Liver (tissue), 9 donors: ENCODE results near the gene KIF7. TPM values are rescaled to one million over a fixed set of nuclear protein-coding genes. Genes with fewer than 3 reads are reported as not detected.

Experiments
- DNase-seq: peaks from one replicate; pipeline ENCODE4 v3.0.0-alpha.2; 2017; ENCODE audit warnings: low spot score
- H3K27ac ChIP-seq, 2 donors: one replicate each; pipeline ENCODE4 v1.7.0; 2013; ENCODE audit warnings: inconsistent platforms in 2 of 2, low read length in 2 of 2, control low read depth in 1 of 2, low read depth in 1 of 2, mild to moderate bottlenecking in 1 of 2
- H3K27me3 ChIP-seq, 4 donors: one replicate each; pipeline versions ENCODE4 v1.6.1 to v1.7.0; 2013; ENCODE audit warnings: low read length in 3 of 4, inconsistent platforms in 1 of 4, mild to moderate bottlenecking in 1 of 4, moderate library complexity in 1 of 4; ENCODE audit not compliant: control insufficient read depth in 4 of 4, insufficient read depth in 4 of 4
- H3K36me3 ChIP-seq, 4 donors: one replicate each; pipeline versions ENCODE4 v1.6.1 to v1.7.0; 2013; ENCODE audit warnings: low read length in 3 of 4, mild to moderate bottlenecking in 3 of 4, low read depth in 1 of 4, moderate library complexity in 1 of 4; ENCODE audit not compliant: control insufficient read depth in 4 of 4, insufficient read depth in 3 of 4
- H3K4me1 ChIP-seq, 4 donors: one replicate each; pipeline versions ENCODE4 v1.6.1 to v1.7.0; 2013; ENCODE audit warnings: low read length in 3 of 4, mild to moderate bottlenecking in 3 of 4, moderate library complexity in 1 of 4; ENCODE audit not compliant: control insufficient read depth in 4 of 4, insufficient read depth in 4 of 4
- H3K4me3 ChIP-seq, 3 donors: one replicate each; pipeline versions ENCODE4 v1.6.1 to v1.7.0; 2013; ENCODE audit warnings: low read length in 3 of 3, control low read depth in 1 of 3, low read depth in 1 of 3, mild to moderate bottlenecking in 1 of 3
- H3K9ac ChIP-seq, 2 donors: one replicate each; pipeline ENCODE4 v1.7.0; 2013; ENCODE audit warnings: low read length in 2 of 2, mild to moderate bottlenecking in 2 of 2, moderate library complexity in 2 of 2, control low read depth in 1 of 2, low read depth in 1 of 2
- H3K9me3 ChIP-seq, 4 donors: one replicate each; pipeline versions ENCODE4 v1.6.1 to v1.7.0; 2013; ENCODE audit warnings: low read length in 3 of 4; ENCODE audit not compliant: control insufficient read depth in 4 of 4
- EGR1 ChIP-seq, 2 donors: IDR thresholded peaks; 2 replicates each; pipeline ENCODE4 v1.6.1; 2016 to 2018; ENCODE audit warnings: antibody characterized with exemption in 2 of 2, low read depth in 2 of 2
- FOXA1 ChIP-seq: IDR thresholded peaks from 2 replicates; pipeline ENCODE4 v1.6.1; 2016; ENCODE audit warnings: antibody characterized with exemption
- FOXA2 ChIP-seq: IDR thresholded peaks from 2 replicates; pipeline ENCODE4 v1.6.1; 2016; ENCODE audit warnings: antibody characterized with exemption
- GABPA ChIP-seq, 2 donors: IDR thresholded peaks in 1 of 2; conservative IDR thresholded peaks in 1 of 2; 2 replicates each; pipeline ENCODE4 v1.6.1; 2016; ENCODE audit warnings: antibody characterized with exemption in 2 of 2, mild to moderate bottlenecking in 1 of 2, moderate library complexity in 1 of 2
- HNF4A ChIP-seq, 2 donors: conservative IDR thresholded peaks; 2 replicates each; pipeline ENCODE4 v1.6.1; 2016; ENCODE audit warnings: antibody characterized with exemption in 2 of 2, mild to moderate bottlenecking in 2 of 2
- JUND ChIP-seq, 2 donors: IDR thresholded peaks; 2 replicates each; pipeline ENCODE4 v1.6.1; 2016; ENCODE audit warnings: antibody characterized with exemption in 2 of 2
- NR2F2 ChIP-seq: IDR thresholded peaks from 2 replicates; pipeline ENCODE4 v1.6.1; 2016; ENCODE audit warnings: antibody characterized with exemption
- RXRA ChIP-seq, 2 donors: IDR thresholded peaks; 2 replicates each; pipeline ENCODE4 v1.6.1; 2017 to 2018; ENCODE audit warnings: antibody characterized with exemption in 2 of 2, mild to moderate bottlenecking in 1 of 2
- TAF1 ChIP-seq: conservative IDR thresholded peaks from 2 replicates; pipeline ENCODE4 v1.6.1; 2016; ENCODE audit warnings: antibody characterized with exemption, mild to moderate bottlenecking
- YY1 ChIP-seq: IDR thresholded peaks from 2 replicates; pipeline ENCODE4 v1.6.1; 2016; ENCODE audit warnings: antibody characterized with exemption, mild to moderate bottlenecking
- WGBS: extraction: QIAGEN DNeasy Blood & Tissue Kit; methylation state at CpG from one replicate; pipeline ENCODE4 v1.1.7; 2013; 5-methylcytosine and 5-hydroxymethylcytosine counted together
- polyA plus RNA-seq, 2 donors: library from polyadenylated mRNA; stranded (reverse) in 1 of 2; unstranded in 1 of 2; fragments of 200-250 nt in 1 of 2; fragments of >200 nt in 1 of 2; fragmentation: Nextera tagmentation in 1 of 2; extraction: Ambion mirVana in 1 of 2; gene quantifications; one replicate each; pipeline versions ENCODE4 v1.2.1 to v1.2.3, GENCODE V29; 2013 to 2015
- total RNA-seq, 2 donors: library from RNA; depleted of rRNA; stranded (reverse); fragments of >200 nt; gene quantifications; one replicate each; pipeline ENCODE4 v1.2.3, GENCODE V29; 2014
- TF ChIP-seq, protein P1 (sequence below): fragments of 150-350 bp; IDR thresholded peaks from 2 replicates; pipeline ENCODE4 v1.5.1; 2017; ENCODE audit warnings: improper control_type of control experiment, low read depth, low read length; ENCODE audit not compliant: missing input control
- TF ChIP-seq, protein P2 (sequence below): IDR thresholded peaks from 2 replicates; pipeline ENCODE4 v1.6.1; 2016; ENCODE audit warnings: antibody characterized with exemption
- TF ChIP-seq, protein P3 (sequence below): IDR thresholded peaks from 2 replicates; pipeline ENCODE4 v1.6.1; 2016; ENCODE audit warnings: antibody characterized with exemption
- TF ChIP-seq, protein P4 (sequence below): IDR thresholded peaks from 2 replicates; pipeline ENCODE4 v1.6.1; 2016; ENCODE audit warnings: antibody characterized with exemption
- TF ChIP-seq, protein P5 (sequence below): IDR thresholded peaks from 2 replicates; pipeline ENCODE4 v1.6.1; 2016; ENCODE audit warnings: antibody characterized with exemption, mild to moderate bottlenecking
- donor health status: healthy.
- donor health status: healthy.
- donor health status: healthy.
- donor health status: healthy.
- donor health status: healthy.

KIF7 gene
- total and polyA plus RNA-seq, 4 donors, result 0.04 to 1.3 (median 0.72) TPM

DNA sequence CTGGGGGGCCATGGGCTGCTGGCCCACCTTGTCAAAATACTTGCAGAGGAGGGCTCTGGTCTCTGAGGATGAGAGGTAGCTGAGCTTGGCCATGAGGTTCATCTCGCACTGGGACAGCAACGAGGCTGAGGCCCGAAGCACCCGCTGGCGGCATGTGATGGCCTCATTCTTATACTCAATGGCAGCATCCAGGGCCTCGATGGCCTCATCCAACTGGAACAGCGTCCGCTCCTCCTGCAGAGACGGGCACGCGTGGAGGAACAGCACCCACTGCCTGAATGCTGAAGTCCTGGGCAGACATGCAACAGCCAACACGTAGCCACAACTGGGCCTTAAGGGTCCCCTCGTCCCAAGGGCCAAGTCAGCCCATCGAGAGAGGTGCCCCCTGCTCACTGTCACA lies 25.0 kb downstream of the KIF7 start:
- H3K9me3 ChIP-seq, result no peaks in the 10 kb centered on the region
- no peak overlapping the region for H3K4me3 ChIP-seq
- H3K9ac ChIP-seq, result no peak overlapping the region
- no peak overlapping the region for H3K27ac ChIP-seq
- no peaks in the 10 kb centered on the region for H3K36me3 ChIP-seq
- H3K27me3 ChIP-seq, result no peaks in the 10 kb centered on the region
- no peaks in the 10 kb centered on the region for H3K4me1 ChIP-seq
- no peak for TF ChIP-seq JUND (IDR thresholded peaks at IDR 0.05)
- TF ChIP-seq, protein P1, sequence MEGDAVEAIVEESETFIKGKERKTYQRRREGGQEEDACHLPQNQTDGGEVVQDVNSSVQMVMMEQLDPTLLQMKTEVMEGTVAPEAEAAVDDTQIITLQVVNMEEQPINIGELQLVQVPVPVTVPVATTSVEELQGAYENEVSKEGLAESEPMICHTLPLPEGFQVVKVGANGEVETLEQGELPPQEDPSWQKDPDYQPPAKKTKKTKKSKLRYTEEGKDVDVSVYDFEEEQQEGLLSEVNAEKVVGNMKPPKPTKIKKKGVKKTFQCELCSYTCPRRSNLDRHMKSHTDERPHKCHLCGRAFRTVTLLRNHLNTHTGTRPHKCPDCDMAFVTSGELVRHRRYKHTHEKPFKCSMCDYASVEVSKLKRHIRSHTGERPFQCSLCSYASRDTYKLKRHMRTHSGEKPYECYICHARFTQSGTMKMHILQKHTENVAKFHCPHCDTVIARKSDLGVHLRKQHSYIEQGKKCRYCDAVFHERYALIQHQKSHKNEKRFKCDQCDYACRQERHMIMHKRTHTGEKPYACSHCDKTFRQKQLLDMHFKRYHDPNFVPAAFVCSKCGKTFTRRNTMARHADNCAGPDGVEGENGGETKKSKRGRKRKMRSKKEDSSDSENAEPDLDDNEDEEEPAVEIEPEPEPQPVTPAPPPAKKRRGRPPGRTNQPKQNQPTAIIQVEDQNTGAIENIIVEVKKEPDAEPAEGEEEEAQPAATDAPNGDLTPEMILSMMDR, result no peak
- TF ChIP-seq GABPA (IDR thresholded peaks at IDR 0.05 in 1 of 2, conservative IDR thresholded peaks at IDR 0.05 in 1 of 2), result no peak
- no peak for TF ChIP-seq NR2F2
- TF ChIP-seq, protein P2, sequence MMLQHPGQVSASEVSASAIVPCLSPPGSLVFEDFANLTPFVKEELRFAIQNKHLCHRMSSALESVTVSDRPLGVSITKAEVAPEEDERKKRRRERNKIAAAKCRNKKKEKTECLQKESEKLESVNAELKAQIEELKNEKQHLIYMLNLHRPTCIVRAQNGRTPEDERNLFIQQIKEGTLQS, result no peak
- no peak for TF ChIP-seq RXRA (IDR thresholded peaks at IDR 0.05)
- TF ChIP-seq FOXA2, result no peak
- no peak for TF ChIP-seq EGR1 (IDR thresholded peaks at IDR 0.05; ENCODE audit: low read depth in 2 of 2)
- no peak for TF ChIP-seq YY1
- no peak for DNase-seq
- WGBS, result 95% methylated on average over 14 of the region's 14 CpGs

DNA sequence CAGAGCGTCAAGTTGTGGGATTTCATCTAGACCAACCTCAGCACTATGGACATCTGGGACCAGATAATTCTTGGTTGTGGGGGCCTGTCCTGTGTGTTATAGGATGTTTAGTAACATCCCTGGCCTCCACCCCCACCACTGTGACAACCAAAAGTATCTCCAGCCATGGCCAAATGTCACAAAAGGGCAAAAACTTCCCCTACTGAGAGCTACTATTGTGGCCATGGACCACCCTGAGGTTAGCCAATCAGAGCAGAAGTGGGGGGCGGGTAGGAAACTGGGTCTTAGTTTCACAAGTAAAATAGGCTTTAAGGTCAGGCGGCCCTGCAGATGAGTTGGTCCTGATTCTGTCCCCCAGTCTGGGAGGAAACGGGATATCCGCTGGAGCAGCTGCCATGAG lies 25.4 kb downstream of the KIF7 start:
- H3K4me1 ChIP-seq, result no peaks in the 10 kb centered on the region
- TF ChIP-seq RXRA (IDR thresholded peaks at IDR 0.05), result no peak
- TF ChIP-seq, protein P3, sequence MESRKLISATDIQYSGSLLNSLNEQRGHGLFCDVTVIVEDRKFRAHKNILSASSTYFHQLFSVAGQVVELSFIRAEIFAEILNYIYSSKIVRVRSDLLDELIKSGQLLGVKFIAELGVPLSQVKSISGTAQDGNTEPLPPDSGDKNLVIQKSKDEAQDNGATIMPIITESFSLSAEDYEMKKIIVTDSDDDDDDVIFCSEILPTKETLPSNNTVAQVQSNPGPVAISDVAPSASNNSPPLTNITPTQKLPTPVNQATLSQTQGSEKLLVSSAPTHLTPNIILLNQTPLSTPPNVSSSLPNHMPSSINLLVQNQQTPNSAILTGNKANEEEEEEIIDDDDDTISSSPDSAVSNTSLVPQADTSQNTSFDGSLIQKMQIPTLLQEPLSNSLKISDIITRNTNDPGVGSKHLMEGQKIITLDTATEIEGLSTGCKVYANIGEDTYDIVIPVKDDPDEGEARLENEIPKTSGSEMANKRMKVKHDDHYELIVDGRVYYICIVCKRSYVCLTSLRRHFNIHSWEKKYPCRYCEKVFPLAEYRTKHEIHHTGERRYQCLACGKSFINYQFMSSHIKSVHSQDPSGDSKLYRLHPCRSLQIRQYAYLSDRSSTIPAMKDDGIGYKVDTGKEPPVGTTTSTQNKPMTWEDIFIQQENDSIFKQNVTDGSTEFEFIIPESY, result no peak
- no peak for TF ChIP-seq TAF1
- TF ChIP-seq EGR1 (IDR thresholded peaks at IDR 0.05; ENCODE audit: low read depth in 2 of 2), result no peak

DNA sequence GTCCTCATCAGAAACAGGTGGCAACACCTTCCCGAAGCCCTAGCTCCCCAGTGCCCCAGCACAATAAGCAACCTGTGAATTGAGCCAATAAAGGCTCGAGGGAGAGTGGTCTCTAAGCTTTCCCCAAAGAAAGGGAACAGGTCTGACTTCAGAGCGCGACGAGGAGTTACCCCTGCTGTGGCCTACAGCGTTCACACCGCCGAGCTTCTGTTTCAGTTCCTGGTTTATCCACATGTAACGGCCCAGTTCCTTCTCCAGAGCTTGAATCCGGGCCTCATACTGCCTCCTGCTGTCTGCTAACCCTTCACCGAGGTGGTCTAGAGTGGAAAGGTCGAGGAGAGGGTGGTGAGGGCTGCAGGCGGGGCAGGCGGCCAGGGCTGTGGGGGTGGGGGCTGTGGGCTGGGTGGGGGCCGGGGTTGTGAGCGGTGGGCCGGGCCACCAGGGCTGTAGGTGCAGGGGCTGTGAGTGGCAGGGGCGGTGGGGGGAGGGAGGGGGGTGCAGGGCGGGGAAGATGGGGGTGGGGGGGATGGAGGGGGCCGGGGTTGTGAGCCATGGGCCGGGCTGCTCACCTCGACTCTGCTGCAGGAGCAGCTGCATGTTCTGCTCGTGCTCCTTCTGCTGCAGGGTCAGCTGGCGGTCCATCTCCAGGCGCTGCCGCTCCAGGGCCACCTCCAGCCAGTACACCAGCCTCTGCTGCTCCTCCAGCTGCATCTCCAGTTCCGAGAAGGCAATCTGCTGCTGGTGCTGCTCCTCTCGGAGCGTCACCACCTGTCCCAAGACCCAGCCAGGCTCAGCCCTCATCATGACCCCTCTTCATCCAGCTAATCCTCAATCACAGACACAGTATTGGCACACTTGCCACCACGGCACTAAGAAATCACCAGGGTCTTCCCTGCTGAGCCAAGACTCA lies 26.2 kb downstream of the KIF7 start:
- 94% methylated on average over 30 of the region's 30 CpGs for WGBS
- Histone ChIP-seq H3K27me3 (no peaks in the 10 kb centered on the region), H3K36me3 (no peaks in the 10 kb centered on the region), H3K9me3 (no peaks in the 10 kb centered on the region), H3K4me3 (no peak overlapping the region), H3K9ac (no peak overlapping the region), H3K4me1 (no peaks in the 10 kb centered on the region), H3K27ac (no peak overlapping the region)
- DNase-seq, result peak; percentile 28
- TF ChIP-seq, protein P3, result no peak
- TF ChIP-seq JUND (IDR thresholded peaks at IDR 0.05) (no peak), FOXA1 (no peak), HNF4A (conservative IDR thresholded peaks at IDR 0.05) (no peak)
- TF ChIP-seq, protein P4, sequence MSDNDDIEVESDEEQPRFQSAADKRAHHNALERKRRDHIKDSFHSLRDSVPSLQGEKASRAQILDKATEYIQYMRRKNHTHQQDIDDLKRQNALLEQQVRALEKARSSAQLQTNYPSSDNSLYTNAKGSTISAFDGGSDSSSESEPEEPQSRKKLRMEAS, result no peak
- TF ChIP-seq, protein P5, sequence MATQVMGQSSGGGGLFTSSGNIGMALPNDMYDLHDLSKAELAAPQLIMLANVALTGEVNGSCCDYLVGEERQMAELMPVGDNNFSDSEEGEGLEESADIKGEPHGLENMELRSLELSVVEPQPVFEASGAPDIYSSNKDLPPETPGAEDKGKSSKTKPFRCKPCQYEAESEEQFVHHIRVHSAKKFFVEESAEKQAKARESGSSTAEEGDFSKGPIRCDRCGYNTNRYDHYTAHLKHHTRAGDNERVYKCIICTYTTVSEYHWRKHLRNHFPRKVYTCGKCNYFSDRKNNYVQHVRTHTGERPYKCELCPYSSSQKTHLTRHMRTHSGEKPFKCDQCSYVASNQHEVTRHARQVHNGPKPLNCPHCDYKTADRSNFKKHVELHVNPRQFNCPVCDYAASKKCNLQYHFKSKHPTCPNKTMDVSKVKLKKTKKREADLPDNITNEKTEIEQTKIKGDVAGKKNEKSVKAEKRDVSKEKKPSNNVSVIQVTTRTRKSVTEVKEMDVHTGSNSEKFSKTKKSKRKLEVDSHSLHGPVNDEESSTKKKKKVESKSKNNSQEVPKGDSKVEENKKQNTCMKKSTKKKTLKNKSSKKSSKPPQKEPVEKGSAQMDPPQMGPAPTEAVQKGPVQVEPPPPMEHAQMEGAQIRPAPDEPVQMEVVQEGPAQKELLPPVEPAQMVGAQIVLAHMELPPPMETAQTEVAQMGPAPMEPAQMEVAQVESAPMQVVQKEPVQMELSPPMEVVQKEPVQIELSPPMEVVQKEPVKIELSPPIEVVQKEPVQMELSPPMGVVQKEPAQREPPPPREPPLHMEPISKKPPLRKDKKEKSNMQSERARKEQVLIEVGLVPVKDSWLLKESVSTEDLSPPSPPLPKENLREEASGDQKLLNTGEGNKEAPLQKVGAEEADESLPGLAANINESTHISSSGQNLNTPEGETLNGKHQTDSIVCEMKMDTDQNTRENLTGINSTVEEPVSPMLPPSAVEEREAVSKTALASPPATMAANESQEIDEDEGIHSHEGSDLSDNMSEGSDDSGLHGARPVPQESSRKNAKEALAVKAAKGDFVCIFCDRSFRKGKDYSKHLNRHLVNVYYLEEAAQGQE, result no peak

More for the DNA sequence above, 25.4 kb downstream of the KIF7 start:
- Histone ChIP-seq H3K27me3 (no peaks in the 10 kb centered on the region), H3K27ac (no peak overlapping the region), H3K9ac (no peak overlapping the region), H3K36me3 (no peaks in the 10 kb centered on the region), H3K4me3 (no peak overlapping the region), H3K9me3 (no peaks in the 10 kb centered on the region)
- WGBS, result 98% methylated on average over 5 of the region's 5 CpGs
- peak; percentile 25 for DNase-seq
